PC-3 (cell line): ENCODE measurements around the gene VSTM2B. TPM values are rescaled to one million over a fixed set of nuclear protein-coding genes. Genes with fewer than 3 reads are reported as not detected.

Experiments used
- ATAC-seq: fragments of 200-7000 bp; cut with Tn5 transposase; 2 replicates; pipeline ENCODE4 v1.9.1; 2020; ENCODE audit warnings: mild to moderate bottlenecking, moderate library complexity
- Bru-seq: library from RNA; stranded (reverse); fragments of 400-500 nt; gene quantifications from one replicate; lab custom pipeline; 2021; lab: Mats Ljungman, UMichigan
- BruChase-seq, 2 experiments: library from RNA; stranded (reverse); fragments of 400-500 nt; gene quantifications; one replicate each; lab custom pipeline; 2021; lab: Mats Ljungman, UMichigan
- BruUV-seq: library from RNA; stranded (reverse); fragments of 400-500 nt; replicated peaks from 2 replicates; lab custom pipeline; 2021; lab: Mats Ljungman, UMichigan
- CTCF ChIA-PET: fragments of 300-600 bp; sonication (Branson Sonifier 250); formaldehyde crosslinking; loops from one replicate; lab custom pipeline; 2022; ENCODE audit warnings: antibody characterized with exemption; lab: Charles Lee
- POLR2A ChIA-PET: fragments of 300-600 bp; sonication (Branson Sonifier 250); formaldehyde crosslinking; loops from one replicate; lab custom pipeline; 2022; ENCODE audit warnings: antibody characterized with exemption; ENCODE audit not compliant: unreplicated experiment; lab: Charles Lee
- DNase-seq: peaks from one replicate; pipeline ENCODE4 v3.0.0-alpha.2; 2015
- H2AFZ ChIP-seq: fragments of 300-600 bp; sonication (generic); 2 replicates; pipeline ENCODE4 v1.6.0; 2016; ENCODE audit warnings: antibody characterized with exemption, low read length
- H3F3A ChIP-seq: fragments of 300-600 bp; sonication (generic); one replicate; pipeline ENCODE4 v1.6.0; 2017; ENCODE audit warnings: antibody characterized with exemption, low read length, control low read depth, mild to moderate bottlenecking; ENCODE audit not compliant: unreplicated experiment
- H3K27ac ChIP-seq: fragments of 300-600 bp; sonication (generic); 2 replicates; pipeline ENCODE4 v1.5.1; 2016; ENCODE audit warnings: mild to moderate bottlenecking, low read length
- H3K27me3 ChIP-seq: fragments of 300-600 bp; sonication (generic); 2 replicates; pipeline ENCODE4 v1.6.1; 2016; ENCODE audit warnings: low read length, mixed read lengths
- H3K36me3 ChIP-seq: fragments of 300-600 bp; sonication (generic); 2 replicates; pipeline ENCODE4 v1.6.1; 2016; ENCODE audit warnings: low read depth, mixed run types, low read length, mixed read lengths
- H3K4me1 ChIP-seq: fragments of 300-600 bp; sonication (generic); 2 replicates; pipeline ENCODE4 v1.5.1; 2016; ENCODE audit warnings: low read length; ENCODE audit not compliant: insufficient read depth
- H3K4me2 ChIP-seq: fragments of 300-600 bp; sonication (generic); 2 replicates; pipeline ENCODE4 v1.6.0; 2016; ENCODE audit warnings: low read length
- H3K4me3 ChIP-seq: fragments of 300-600 bp; sonication (generic); 2 replicates; pipeline ENCODE4 v1.5.1; 2016; ENCODE audit warnings: mild to moderate bottlenecking, low read length, mixed read lengths
- H3K79me2 ChIP-seq: fragments of 300-600 bp; sonication (generic); 2 replicates; pipeline ENCODE4 v1.6.1; 2017; ENCODE audit warnings: low read length, mixed read lengths
- H3K9ac ChIP-seq: fragments of 300-600 bp; sonication (generic); 2 replicates; pipeline ENCODE4 v1.6.0; 2016; ENCODE audit warnings: mild to moderate bottlenecking, low read length
- H3K9me2 ChIP-seq: fragments of 300-600 bp; sonication (generic); replicated peaks from 2 replicates; pipeline ENCODE4 v1.6.1; 2016; ENCODE audit warnings: mixed run types, low read length, mixed read lengths
- H3K9me3 ChIP-seq: fragments of 300-600 bp; sonication (generic); 2 replicates; pipeline ENCODE4 v1.6.1; 2016; ENCODE audit warnings: low read length, mixed read lengths
- H4K20me1 ChIP-seq: fragments of 300-600 bp; sonication (generic); 2 replicates; pipeline ENCODE4 v1.6.1; 2016; ENCODE audit warnings: low read length, mixed read lengths
- EZH2 ChIP-seq: fragments of 300-600 bp; sonication (generic); IDR thresholded peaks from one replicate; pipeline ENCODE4 v1.6.1; 2017; ENCODE audit warnings: antibody characterized with exemption, mild to moderate bottlenecking, low read length; ENCODE audit not compliant: unreplicated experiment
- EZH2phosphoT487 ChIP-seq: fragments of 300-600 bp; sonication (generic); IDR thresholded peaks from 2 replicates; pipeline ENCODE4 v1.6.1; 2018; ENCODE audit warnings: mild to moderate bottlenecking, antibody characterized with exemption, low read length, borderline replicate concordance
- intact Hi-C: fragments of 100-400 bp; cut with micrococcal nuclease; formaldehyde crosslinking; loops from 2 replicates; pipeline ENCODE4 v1.9.0; 2023
- long read RNA-seq: library from polyadenylated mRNA; unstranded; transcript quantifications from one replicate; pipeline ENCODE4 v2.0.0, GENCODE V29; 2021; ENCODE audit not compliant: unreplicated experiment
- total RNA-seq: library from RNA; depleted of rRNA; stranded (reverse); fragments of >200 nt; gene quantifications from 2 replicates; pipeline ENCODE4 v1.2.3, GENCODE V29; 2014; rRNA removed
- TF ChIP-seq, protein P1 (sequence below): fragments of 300-600 bp; sonication (generic); conservative IDR thresholded peaks from 2 replicates; pipeline ENCODE4 v1.5.1; 2017; ENCODE audit warnings: antibody characterized with exemption, low read depth, mild to moderate bottlenecking, low read length

Gene VSTM2B
- not detected in 2 replicates for total RNA-seq
- not detected for Bru-seq, nascent RNA
- not detected for BruChase-seq, experiment 1, labeled RNA remaining after a 6-hour chase
- BruChase-seq, experiment 2, labeled RNA remaining after a 2-hour chase, result not detected
- long read RNA-seq, result 0 reads

DNA sequence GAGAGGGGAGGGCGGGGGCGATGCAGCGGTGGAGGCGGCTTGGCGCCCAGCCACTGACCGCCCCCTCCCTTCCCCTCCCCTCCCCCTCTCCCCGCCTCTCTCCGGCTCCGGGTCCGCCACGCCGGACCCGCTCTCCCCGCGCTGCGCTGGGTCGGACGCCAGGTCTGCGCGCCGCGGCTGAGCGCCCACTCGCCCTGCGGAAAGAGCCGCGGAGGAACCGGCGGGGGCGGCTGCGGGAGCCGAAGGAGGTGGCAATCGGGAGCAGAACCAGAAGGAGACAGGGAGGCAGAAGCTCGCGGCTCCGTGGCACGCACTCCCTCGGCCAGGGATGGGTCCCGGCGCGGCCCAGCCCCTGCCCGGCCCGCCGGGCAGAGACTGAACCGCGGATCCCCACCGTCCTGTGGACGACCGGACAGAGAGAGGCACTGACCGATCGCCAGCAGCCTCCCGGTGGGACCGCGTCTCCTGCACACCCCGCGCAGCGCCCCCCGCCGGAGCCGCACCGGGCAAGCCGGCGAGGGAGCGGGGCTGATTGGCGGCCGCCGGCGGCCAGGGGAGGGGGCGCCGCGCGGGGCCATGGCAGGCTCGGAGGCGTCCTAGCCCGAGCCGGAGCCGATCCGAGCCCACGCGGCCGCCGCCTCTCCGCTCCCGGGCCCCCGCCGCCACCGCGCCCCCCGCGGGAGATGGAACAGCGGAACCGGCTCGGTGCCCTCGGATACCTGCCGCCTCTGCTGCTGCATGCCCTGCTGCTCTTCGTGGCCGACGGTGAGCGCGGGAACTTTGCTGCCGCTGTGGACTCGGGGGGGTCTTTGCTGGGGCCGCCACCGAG, at the start of gene VSTM2B:
VSTM2B (plus strand) TSS at position 94 of the 829 bp plus-strand sequence; CDS start at position 684, 590 bp downstream.
- ATAC-seq (no peak), DNase-seq (no peak)
- no peaks in the 10 kb centered on the region for H3F3A ChIP-seq
- no peak within 1 kb of the TSS for H3K27ac ChIP-seq
- no peak within 1 kb of the TSS for H3K4me3 ChIP-seq
- ChIA-PET POLR2A (no interaction called here), CTCF (no interaction called here)
- H4K20me1 ChIP-seq, result no peaks in the 10 kb centered on the region
- no peaks in the 10 kb centered on the region for H3K9me3 ChIP-seq
- H2AFZ ChIP-seq, result no peak within 1 kb of the TSS
- H3K9ac ChIP-seq, result no peak within 1 kb of the TSS
- no peak within 1 kb of the TSS for H3K4me2 ChIP-seq
- no peaks in the 10 kb centered on the region for H3K4me1 ChIP-seq
- intact Hi-C loops, result loop anchor here (5.0 kb wide), 1 partner anchor 59 kb away; no protein-coding TSS in a partner anchor
- no peak for TF ChIP-seq EZH2
- TF ChIP-seq, protein P1, sequence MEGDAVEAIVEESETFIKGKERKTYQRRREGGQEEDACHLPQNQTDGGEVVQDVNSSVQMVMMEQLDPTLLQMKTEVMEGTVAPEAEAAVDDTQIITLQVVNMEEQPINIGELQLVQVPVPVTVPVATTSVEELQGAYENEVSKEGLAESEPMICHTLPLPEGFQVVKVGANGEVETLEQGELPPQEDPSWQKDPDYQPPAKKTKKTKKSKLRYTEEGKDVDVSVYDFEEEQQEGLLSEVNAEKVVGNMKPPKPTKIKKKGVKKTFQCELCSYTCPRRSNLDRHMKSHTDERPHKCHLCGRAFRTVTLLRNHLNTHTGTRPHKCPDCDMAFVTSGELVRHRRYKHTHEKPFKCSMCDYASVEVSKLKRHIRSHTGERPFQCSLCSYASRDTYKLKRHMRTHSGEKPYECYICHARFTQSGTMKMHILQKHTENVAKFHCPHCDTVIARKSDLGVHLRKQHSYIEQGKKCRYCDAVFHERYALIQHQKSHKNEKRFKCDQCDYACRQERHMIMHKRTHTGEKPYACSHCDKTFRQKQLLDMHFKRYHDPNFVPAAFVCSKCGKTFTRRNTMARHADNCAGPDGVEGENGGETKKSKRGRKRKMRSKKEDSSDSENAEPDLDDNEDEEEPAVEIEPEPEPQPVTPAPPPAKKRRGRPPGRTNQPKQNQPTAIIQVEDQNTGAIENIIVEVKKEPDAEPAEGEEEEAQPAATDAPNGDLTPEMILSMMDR, result no peak
- TF ChIP-seq EZH2phosphoT487, result no peak
- H3K36me3 ChIP-seq, result no peaks in the 10 kb centered on the region
- no peaks in the 10 kb centered on the region for H3K79me2 ChIP-seq
- no peaks in the 10 kb centered on the region for H3K9me2 ChIP-seq
- no TSS peak for BruUV-seq
- peaks cover 38% of the 10 kb centered on the region for H3K27me3 ChIP-seq

DNA sequence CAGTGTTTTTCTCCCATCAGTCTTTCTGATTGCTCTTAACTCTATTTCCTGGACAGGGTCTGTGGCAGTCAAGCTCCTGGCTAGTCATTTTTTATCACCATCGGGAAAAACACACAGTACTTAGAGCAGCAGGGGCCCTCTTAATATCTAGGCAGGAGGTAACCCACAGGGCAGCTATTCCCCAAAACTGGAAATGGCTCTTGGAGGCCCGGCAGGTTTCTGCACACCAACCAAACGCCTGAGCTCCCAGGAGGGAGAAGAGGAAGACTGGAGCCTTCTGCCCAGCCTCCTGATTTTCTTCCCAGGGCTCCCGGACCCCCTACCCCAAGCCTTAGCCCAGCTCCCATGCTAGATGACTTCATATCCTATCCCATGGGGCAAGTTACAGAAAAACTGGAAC, 49.3 kb upstream of the VSTM2B start:
- TF ChIP-seq EZH2 (no peak), EZH2phosphoT487 (no peak)
- TF ChIP-seq, protein P1, result no peak
- Histone ChIP-seq H3K36me3 (no peaks in the 10 kb centered on the region), H3K9me3 (no peaks in the 10 kb centered on the region), H3K79me2 (no peaks in the 10 kb centered on the region), H3K9ac (no peak overlapping the region), H3K4me2 (no peak overlapping the region), H3K4me1 (no peaks in the 10 kb centered on the region), H3K4me3 (no peak overlapping the region), H2AFZ (no peak overlapping the region), H3F3A (no peaks in the 10 kb centered on the region), H3K27me3 (no peaks in the 10 kb centered on the region; the same call in 1 of the 2 replicates), H4K20me1 (no peaks in the 10 kb centered on the region), H3K9me2 (no peaks in the 10 kb centered on the region), H3K27ac (no peak overlapping the region)
- intact Hi-C loops, result no loop called here
- POLR2A ChIA-PET, result no interaction called here
- CTCF ChIA-PET, result no interaction called here
- no TSS peak for BruUV-seq
- ATAC-seq (no peak), DNase-seq (no peak)
